Skeletal muscle cell (primary cell): ENCODE data around the gene LRFN2.

ENCODE experiments used
- DNase-seq: peaks from one replicate; pipeline ENCODE4 v3.0.0-alpha.2; 2010; ENCODE audit warnings: low read depth
- H3K4me3 ChIP-seq: 2 replicates; pipeline ENCODE4 v1.5.1; 2011; ENCODE audit warnings: low read depth, mild to moderate bottlenecking, control low read depth, low read length, moderate library complexity

LRFN2 gene

GRCh38 chr6:40489798-40490197, 97.4 kb downstream of the LRFN2 start:
- DNase-seq: no peak
- H3K4me3 ChIP-seq: no peak overlapping the region

GRCh38 chr6:40486576-40486975, 100.6 kb downstream of the LRFN2 start:
- no peak overlapping the region for H3K4me3 ChIP-seq
- DNase-seq: no peak

GRCh38 chr6:40485795-40486194, 101.4 kb downstream of the LRFN2 start:
- DNase-seq: no peak
- no peak overlapping the region for H3K4me3 ChIP-seq

GRCh38 chr6:40485300-40485699, 101.9 kb downstream of the LRFN2 start:
- H3K4me3 ChIP-seq: no peak overlapping the region
- DNase-seq: no peak

GRCh38 chr6:40484066-40484465, 103.1 kb downstream of the LRFN2 start:
- DNase-seq: no peak
- no peak overlapping the region for H3K4me3 ChIP-seq

- DNase-seq: no peak
- H3K4me3 ChIP-seq: no peak overlapping the region
Observed at GRCh38 chr6:40482532-40482931, 104.6 kb downstream of the LRFN2 start.

- no peak for DNase-seq
Observed at GRCh38 chr6:40480678-40481077, 106.5 kb downstream of the LRFN2 start.

GRCh38 chr6:40479706-40480105, 107.5 kb downstream of the LRFN2 start:
- H3K4me3 ChIP-seq: no peak overlapping the region
- DNase-seq: no peak

More at GRCh38 chr6:40480678-40481077, 106.5 kb downstream of the LRFN2 start:
- H3K4me3 ChIP-seq: no peak overlapping the region

- no peak overlapping the region for H3K4me3 ChIP-seq
- DNase-seq: no peak
Observed at GRCh38 chr6:40477246-40478126, 109.7 kb downstream of the LRFN2 start.

- no peak for DNase-seq
- no peak overlapping the region for H3K4me3 ChIP-seq
Observed at GRCh38 chr6:40476673-40477072, 110.5 kb downstream of the LRFN2 start.

- DNase-seq: no peak
- no peak overlapping the region for H3K4me3 ChIP-seq
Observed at GRCh38 chr6:40474937-40475336, 112.2 kb downstream of the LRFN2 start.

- H3K4me3 ChIP-seq: no peak overlapping the region
- no peak for DNase-seq
Observed at GRCh38 chr6:40473026-40473425, 114.1 kb downstream of the LRFN2 start.

GRCh38 chr6:40472353-40472752, 114.8 kb downstream of the LRFN2 start:
- H3K4me3 ChIP-seq: no peak overlapping the region
- DNase-seq: no peak

- no peak for DNase-seq
- H3K4me3 ChIP-seq: no peak overlapping the region
Observed at GRCh38 chr6:40471243-40471642, 115.9 kb downstream of the LRFN2 start.

GRCh38 chr6:40469323-40469722, 117.8 kb downstream of the LRFN2 start:
- no peak for DNase-seq
- H3K4me3 ChIP-seq: no peak overlapping the region

- no peak overlapping the region for H3K4me3 ChIP-seq
- no peak for DNase-seq
Observed at GRCh38 chr6:40466986-40467539, 120.1 kb downstream of the LRFN2 start.

GRCh38 chr6:40461643-40462042, 125.5 kb downstream of the LRFN2 start:
- no peak overlapping the region for H3K4me3 ChIP-seq
- no peak for DNase-seq

GRCh38 chr6:40460380-40460779, 126.8 kb downstream of the LRFN2 start:
- DNase-seq: no peak
- H3K4me3 ChIP-seq: no peak overlapping the region

- H3K4me3 ChIP-seq: no peak overlapping the region
- DNase-seq: no peak
Observed at GRCh38 chr6:40457261-40457660, 129.9 kb downstream of the LRFN2 start.

- DNase-seq: no peak
Observed at GRCh38 chr6:40456390-40457013, 130.7 kb downstream of the LRFN2 start.

More at GRCh38 chr6:40456390-40457013, 130.7 kb downstream of the LRFN2 start:
- H3K4me3 ChIP-seq: no peak overlapping the region
